HG03159 (cell line): Measurements from ENCODE around the gene COCH.

Source experiments
- ATAC-seq: cut with Tn5 transposase; IDR thresholded peaks from one replicate; pipeline ENCODE4 v1.9.1; 2021; ENCODE audit warnings: mild to moderate bottlenecking, moderate library complexity; ENCODE audit not compliant: unreplicated experiment

COCH gene

DNA sequence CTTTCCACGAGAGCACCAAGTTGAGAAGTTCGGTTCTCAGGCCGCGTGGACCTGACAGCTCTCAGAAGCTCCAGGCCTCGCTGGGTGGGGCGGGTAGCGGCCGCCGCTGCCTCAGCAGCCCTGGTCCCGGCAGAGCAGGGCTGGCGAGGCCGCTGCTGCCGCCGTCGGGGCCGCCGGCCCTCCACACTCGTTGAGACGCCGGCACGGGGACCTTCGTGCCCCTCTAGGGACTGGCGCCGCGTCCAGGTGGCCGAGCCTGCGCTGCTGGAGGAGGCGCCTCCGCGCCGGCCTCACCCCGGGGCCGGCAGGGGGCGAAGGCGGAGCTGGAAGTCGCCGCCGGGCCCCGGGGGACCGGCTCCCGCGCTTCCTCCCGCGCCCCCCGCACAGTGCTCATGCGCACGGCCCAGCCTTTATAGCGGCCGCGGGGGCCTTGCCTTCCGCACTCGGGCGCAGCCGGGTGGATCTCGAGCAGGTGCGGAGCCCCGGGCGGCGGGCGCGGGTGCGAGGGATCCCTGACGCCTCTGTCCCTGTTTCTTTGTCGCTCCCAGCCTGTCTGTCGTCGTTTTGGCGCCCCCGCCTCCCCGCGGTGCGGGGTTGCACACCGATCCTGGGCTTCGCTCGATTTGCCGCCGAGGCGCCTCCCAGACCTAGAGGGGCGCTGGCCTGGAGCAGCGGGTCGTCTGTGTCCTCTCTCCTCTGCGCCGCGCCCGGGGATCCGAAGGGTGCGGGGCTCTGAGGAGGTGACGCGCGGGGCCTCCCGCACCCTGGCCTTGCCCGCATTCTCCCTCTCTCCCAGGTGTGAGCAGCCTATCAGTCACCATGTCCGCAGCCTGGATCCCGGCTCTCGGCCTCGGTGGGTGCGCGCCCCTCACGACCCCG, at the start of gene COCH:
Gene COCH, plus strand, starts transcription at position 440 of the 879 bp plus-strand sequence. Its CDS starts 380 bp downstream, at position 820.
- peak; percentile 66 for ATAC-seq

DNA sequence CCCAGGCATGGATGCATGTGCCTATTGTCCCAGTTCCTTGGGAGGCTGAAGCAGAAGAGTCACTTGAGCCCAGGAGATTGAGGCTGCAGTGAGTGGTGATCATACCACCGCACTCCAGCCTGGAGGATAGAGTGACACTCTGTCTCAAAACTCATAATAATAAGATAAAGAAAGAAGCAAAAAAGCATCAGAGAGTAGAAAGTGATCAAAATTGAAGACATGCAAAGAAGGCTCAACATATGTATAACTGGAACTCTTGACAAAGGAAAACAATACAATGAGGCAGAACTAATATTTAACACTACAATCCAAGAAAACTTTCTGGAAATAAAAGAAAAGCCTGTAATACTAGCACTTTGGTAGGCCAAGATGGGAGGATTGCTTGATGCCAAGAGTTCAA, 48.3 kb upstream of the COCH start:
- ATAC-seq = no peak

DNA sequence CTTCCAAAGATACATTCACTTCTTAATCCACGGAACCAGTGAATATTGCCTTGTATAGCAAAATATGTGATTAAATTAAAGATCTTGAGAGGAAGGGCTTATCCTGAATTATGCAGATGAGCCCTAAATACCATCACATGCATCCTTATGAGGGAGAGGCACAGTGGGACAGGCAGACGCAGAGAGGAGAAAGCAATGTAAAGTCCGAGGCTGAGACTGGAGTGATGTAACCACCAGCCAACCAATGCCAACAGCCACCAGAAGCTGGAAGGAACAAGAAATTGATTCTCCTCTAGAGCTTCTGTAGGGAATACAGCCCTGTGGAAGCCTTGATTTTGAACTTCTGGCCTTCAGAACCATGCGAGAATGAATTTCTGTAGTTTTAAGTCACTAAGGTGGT, 44.5 kb upstream of the COCH start:
- no peak for ATAC-seq

DNA sequence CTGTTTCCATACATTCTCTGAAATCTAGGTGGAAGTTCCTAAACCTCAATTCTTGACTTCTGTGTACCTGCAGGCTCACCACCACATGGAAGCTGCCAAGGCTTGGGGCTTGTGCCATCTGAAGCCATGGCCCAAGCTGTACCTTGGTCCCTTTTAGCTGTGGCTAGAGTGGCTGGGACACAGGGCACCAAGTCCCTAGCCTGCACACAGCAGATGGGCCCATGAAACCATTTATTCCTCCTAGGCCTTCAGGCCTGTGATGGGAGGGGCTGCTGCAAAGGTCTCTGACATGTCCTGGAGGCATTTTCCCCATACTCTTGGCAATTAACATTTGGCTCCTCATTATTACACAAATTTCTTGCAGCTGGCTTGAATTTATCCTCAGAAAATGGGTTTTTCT, 40.0 kb upstream of the COCH start:
- ATAC-seq = no peak

DNA sequence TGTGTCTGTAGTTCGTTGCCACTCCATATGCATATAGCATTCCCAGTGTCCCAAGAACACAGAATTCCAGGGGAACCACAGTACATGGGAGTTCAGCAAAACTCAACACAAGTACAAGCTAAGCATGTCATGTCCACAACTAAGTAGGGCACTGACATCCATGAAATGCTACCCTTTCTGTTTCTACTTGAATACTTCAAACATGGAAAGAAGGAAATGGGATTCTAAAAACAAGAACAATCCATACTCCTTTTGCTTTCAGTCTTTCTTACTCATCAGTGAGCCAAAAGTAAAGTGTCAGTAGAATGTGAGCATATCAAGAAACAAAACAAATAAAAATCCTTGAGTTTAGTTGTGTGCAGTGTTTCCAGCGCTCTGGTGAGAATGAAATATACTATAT, 36.0 kb upstream of the COCH start:
- no peak for ATAC-seq

DNA sequence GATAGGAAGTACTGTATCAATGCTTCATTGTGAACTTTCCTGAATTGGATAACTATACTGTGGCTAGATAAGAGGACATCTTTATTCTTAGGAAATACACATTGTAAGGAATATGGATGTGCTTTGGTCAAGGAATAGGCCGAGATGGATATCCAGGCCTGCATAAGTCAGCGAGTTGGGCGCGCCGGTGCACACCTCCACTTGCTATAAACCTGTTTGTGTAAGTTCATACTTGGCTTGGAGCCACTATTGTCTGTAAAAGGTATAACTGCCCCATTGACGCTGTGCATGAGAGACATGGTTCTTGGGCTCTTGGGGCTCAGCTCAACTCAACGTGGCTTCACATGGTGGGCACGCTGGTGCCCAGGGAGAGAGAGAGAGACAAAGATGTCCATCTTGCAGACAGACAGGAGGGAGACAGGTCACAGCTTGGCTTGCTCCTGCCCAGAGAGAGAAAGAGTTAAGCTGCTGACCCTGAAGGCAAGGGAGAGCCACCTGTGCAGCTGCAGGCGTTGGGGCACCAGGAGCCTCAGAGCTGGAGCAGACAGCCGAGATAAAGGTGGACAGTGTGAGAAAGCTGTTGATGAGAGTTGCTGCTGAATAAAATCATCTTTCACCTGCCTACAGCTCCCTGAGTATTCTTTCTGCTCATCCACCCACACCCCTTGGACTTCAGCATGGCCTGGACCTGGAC, 34.1 kb upstream of the COCH start:
- no peak for ATAC-seq

DNA sequence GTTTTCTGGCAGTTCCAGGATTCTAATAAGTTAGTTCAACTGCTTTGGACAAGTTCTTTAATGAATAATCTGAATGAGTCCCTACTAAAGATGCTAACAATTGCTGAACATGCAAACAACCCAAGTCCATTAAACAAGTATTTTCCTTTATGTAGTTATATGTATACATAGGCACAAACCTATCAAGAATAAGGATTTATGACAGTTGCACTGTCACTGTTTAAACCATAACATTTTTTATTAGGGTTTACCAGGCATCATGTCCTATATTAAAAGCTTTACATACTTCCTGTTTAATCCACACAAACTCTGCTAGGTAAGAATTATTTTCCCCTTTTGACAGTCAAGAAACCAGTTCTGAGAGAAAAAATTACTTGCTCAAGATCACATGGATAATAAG, 31.9 kb upstream of the COCH start:
- no peak for ATAC-seq

DNA sequence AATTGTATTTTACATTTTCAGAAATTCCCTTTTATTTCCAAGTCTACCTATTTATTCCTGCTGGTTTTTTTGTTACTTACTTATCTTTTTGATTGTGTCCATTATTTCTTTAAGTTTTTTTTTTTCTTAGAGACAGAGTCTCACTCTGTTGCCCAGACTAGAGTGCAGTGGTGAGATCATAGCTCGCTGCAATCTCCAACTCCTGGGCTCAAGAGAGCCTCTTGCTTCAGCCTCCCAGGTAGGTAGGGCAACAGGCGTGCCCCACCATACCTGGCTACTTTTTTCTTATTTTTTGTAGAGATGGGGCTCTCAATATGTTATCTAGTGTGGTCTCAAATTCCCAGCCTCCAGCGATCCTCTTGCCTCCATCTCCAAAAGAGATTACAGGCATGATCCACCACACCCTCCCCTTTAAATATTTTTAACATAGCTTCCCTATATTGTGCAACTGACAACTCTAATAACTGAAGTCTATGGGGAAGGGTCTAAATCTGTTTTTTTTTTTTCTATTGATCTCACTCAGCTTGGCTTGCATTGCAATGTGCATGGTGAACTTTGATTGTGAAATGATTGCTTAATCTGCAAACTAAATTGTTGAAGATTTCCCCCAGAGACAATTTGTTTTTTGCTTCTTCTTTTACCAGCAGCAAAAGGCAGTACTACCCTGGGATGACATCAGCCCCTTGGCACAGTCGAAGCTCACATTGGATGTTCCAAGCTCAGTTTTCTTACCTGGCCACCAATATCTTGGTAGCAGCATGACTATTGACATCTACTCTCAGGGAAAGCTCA, 25.7 kb upstream of the COCH start:
- ATAC-seq = no peak

DNA sequence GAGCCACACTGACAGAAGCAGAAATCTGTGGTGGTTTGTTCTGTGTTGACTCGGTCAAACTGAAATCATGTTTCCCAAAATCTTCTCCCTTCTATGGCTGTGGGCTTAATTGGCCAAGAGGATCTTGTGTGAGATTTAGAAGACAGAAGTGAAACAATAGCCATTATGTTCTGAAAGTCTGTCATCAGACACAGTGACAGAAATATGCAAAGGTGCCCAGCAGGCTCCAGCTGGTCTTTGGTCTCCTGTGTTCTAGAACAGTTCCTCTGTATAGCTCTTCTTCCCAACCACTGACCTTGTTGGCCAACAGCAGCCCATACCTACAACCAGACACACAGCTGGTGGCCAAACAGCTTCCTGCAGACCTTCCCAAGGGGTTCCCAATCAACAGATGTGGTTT, 25.0 kb upstream of the COCH start:
- ATAC-seq = peak; percentile 91

DNA sequence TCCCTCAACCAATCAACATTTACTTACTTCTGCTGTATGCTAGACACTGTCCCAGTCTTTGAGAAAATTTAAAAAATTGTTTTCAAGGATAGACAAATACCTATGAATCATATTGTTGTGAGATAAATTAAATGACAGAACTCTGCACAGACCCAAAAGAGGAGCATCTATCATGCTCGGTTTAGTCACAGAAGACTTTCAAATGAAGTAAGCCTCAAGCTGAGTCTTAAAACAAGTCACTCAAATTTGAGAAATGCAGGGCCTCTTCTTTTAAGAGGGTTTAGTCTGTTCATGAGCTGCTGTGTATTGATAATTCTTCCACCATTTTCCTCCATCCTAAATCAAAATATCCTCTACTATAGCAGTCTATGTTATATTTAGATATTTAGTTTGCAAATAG, 24.4 kb upstream of the COCH start:
- ATAC-seq = no peak

DNA sequence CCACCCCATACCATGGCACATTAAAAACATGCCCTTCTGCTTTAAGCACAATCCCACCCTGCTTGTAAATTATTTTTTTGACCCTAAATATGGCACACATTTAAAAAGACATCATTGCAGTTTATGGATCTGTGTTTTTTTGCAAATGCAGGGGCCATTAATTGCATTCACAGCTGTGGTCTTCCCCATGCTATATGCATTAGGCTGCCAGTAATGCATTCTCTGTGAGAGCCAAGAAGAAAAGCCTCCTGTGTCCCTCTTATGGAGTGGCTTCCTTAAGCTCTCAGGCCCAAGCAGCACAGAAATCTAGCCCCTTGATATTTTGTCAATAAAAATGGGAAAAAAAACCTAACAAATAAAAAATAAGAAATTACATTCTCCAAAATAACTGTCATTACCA, 20.4 kb upstream of the COCH start:
- ATAC-seq = no peak

DNA sequence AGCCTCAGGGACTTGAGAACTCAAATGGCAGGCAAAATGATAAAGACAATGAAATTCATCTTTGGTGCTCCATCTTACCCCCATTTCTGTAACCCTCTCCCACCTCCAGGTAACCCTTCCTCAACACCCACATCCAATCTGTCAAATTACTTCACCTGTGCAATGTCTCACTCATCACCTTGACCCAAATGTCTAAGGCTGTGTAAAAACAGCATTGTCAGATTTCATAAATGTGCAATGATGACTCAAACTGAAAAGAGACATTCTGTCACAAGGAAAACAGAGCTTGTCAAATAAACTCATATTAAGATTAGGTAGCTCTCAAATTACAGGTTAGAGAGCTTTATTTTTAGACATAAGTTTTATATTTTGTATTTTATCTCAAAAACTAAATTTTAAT, 19.9 kb upstream of the COCH start:
- peak; percentile 44 for ATAC-seq

DNA sequence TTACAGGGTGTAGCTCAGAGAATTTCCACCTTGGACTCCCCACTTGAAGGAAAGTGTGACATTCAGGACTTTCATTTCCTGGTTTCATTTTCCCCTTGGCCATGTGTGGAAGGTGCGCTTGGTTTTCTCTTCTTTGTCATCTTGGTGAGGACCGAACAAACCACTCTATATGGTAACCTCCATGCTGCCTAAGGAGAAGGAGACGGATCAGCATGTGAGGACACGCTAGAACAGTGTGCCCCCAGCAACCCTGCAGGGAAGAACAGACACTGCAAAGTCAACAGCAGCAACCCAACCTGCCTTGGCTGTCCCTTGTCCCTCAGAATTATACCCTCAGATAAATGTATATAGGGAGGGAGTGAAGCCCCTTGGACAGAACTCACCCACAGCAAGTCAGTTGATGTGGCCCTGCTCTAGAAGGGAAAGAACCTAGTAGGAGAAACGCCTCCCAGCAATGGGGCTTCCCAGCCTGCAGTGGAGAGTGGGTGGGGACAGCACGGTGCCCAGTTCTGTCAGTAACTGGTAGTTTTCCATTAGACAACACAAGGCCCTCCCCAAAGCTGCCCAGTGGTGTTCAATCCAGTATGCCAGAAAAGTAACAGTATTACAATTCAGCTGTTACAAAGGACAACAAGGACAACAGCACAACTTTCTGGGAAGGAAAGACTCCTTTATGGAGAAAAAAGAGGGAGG, 18.9 kb upstream of the COCH start:
- peak; percentile 68 for ATAC-seq

DNA sequence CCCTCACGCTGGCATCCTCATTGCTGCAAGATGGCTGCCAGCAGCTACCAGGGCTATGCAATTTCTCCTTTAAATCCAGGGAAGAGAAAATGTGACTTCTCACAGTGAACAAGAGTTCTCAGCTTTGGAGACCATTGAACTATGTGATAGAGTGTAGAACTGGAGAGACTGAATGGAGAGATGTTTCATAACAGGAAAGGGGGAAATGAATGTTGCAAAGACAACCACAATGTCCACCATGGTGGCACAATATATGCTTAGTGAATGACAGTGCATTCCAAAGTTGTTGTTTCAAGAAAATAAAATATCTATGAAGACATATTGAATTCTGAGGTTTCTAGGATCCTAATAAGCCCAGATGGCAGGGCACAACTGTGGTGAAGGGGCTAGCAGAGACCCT, 13.2 kb upstream of the COCH start:
- no peak for ATAC-seq

DNA sequence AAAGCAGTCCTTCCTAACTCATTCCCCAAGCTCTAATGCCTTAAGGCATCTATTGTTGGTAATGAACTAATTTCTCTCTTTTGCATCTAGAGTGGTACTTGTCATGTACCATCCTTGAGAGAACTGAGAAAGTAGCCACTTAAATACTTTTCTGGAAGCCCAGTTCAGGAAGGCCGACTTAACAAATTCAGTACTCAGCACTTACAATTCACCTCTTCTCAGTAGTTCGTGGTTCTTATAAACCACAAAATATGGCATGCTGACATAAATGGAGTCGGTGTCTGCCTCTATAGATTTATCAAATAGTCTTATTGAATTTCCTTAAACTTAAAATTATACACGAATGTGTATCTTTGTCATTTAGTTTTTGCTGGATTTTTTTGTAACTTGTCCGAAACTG, 9.4 kb upstream of the COCH start:
- ATAC-seq = no peak

DNA sequence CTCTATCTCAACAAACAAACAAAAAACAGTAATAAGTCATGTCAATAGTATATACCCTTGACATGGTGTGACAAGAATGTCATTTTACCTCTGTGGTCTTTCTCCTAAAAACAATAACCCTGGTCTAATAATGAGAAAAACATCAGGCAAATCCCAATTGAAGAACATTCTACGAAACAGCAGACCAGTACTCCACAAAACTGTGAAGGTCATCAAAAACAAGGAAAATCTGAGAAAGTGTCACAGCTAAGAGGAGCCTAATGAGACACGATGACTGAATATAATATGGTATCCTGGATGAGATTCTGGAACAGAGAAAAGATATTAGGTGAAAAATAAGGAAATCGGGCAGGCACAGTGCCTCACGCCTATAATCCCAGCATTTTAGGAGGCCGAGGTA, 5.6 kb upstream of the COCH start:
- no peak for ATAC-seq

DNA sequence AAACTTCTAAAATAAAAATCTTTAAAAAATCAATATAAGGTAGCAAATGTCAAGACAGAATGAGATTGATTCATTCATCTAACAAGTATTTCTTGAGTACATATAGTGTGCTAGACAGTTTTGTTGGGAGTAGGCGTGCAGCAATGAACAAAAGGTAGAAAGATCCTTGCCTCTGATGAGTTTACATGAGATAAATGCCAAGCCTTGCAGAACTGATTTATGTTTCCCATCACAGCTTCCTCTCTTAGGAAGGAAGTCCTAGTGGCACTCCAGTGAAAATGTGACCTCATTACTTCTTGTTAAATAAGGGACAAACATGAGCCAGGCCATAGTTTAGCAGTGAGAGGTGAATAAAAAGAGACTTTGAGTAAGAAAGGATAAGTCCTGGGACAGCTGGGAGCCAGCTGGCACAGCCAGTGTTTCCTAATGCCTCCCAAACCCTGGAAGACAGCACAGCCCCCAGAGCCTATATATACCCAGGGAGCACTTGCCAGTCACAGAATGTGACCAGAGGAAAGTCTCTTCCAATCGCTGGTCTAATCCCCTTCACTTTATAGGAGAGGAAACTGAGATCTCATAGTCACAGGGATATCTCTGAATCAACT, 4.7 kb upstream of the COCH start:
- ATAC-seq = no peak

DNA sequence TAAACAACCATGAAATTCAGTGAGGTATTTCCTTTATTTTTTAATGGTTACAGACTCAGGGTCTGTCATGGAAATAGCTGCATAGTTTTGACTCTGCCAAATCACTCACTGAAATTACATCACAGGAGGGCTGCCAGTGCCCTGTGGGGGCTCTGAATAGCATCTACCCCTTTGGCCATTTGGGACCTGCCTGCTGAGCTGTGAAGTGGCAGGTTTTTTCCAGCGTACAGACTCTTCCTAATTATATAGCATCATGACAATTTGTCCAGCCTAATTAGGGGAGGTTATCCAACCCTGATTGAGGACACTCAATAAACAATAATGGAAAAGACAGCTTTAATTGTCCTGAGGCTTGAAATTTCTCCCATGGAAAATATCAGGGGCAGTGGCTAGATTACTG, 1.8 kb upstream of the COCH start:
- ATAC-seq = no peak

DNA sequence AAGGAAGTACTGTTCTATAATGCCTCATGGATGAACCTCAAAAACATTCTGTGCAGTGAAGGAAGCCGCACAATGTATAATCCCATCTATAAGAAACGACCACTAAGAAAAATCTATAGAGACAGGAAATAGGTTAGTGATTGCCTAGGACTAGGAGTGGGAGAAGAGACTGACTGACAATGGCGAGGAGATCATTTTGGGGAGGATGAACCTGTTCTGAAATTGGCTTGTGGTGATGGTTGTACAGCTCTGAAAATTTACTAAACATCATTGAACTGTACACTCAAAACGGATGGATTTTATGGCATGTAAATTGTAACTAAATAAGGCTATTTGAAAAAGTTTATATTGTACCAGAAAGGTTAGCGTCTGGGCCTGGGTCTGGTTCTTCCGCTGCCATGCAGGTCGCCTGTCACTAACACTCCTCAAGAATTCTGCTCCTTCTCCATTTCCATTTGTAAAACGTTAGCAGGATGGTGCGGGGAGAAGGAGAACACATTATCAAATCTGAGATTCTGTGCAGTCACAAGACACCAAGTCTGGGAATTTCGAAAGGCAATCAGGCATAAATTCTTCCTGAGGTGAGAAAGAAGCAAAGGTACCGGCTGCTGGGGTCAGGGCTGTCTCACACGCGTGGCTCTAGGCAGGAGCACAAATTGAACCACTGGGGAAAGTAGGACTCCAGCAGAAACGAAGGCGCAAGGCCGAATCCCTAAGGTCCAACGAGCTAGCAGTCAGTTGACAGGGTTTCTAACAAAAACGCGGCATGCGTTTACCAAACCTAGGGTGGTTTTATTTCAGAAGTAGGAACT, 845 bp upstream of the COCH start:
- ATAC-seq = no peak
